GM12875 (cell line): ENCODE results near the gene KCNIP1.

ENCODE experiments used
- H3K4me3 ChIP-seq: one replicate; pipeline ENCODE4 v1.5.1; 2011; ENCODE audit warnings: low read depth, low read length, control low read depth
- CTCF ChIP-seq: IDR thresholded peaks from 2 replicates; pipeline ENCODE4 v1.5.1; 2011; ENCODE audit warnings: low read depth, mild to moderate bottlenecking, control low read depth, inconsistent platforms, low read length, moderate library complexity, borderline replicate concordance; ENCODE audit not compliant: insufficient read depth

KCNIP1 gene

GRCh38 chr5:170570476-170570875 lies 66.7 kb downstream of the KCNIP1 start:
- TF ChIP-seq CTCF = no peak

DNA sequence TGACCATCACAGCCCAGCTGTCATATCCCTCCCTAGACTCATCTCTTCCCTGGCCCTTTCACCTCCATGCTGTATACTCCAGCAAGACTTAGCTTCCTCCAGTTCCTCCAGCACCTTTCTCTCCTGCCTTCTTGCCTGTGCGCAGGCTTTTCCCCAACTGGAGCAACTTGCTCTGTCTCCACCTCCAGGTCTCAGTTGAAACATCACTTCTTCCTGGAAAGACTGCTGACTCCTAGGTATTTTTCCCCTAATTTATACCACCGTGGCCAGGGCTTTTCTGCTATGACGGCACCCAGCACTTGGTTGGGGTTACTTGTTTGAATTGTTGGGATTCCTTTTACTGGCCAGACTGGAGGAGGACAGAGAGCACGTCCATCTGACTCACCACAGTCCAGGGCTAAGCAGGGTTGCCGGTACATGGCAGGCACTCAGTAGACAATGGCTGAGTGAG lies 67.5 kb downstream of the KCNIP1 start:
- no peak overlapping the region for H3K4me3 ChIP-seq
- no peak for TF ChIP-seq CTCF

More at GRCh38 chr5:170570476-170570875, 66.7 kb downstream of the KCNIP1 start:
- H3K4me3 ChIP-seq = no peak overlapping the region

DNA sequence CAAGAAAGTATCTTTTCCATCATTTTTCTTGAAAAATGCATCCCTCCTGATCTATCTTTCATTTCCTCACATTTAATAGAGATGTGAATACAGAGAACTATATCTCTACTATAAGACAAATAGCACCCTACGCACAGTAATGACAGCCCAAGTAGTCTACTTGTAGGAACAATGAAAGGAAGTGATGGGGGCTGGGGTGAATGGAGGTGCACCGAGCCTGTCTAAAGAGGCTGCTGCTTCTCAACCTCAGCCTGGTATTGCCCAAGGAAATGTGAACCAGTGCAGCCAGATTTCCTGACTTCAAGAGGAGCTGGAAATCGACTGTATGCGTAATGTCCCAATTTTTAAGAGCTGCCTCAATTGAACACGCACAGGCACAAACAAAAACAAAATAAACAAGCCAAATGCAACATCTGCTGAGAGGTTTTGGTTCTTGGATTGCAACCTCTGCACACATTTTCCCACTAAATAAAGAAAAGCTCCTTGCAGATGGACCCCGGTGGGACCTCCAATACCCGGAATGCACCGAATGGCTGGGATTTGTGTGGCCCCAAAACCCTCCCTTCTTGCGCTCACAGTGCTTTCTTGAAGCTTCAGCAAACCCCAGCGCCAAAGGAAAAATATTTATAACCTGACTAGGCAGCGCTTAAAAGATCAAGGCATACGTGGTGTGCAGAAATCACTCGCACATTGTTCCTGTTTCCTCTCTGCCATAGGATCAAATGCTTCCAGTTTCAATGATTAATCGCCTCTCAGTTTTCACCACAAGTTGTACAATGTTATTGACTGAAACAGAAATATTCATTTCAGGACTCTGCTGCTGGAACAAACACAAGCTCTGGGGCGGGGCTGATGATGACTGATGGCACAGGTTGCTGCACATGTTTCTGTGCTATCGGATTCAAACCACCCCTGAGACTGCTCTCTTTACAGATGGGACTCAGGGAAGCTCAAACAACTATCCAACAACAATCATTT lies 68.3 kb downstream of the KCNIP1 start:
- H3K4me3 ChIP-seq = no peak overlapping the region
- no peak for TF ChIP-seq CTCF

- no peak overlapping the region for H3K4me3 ChIP-seq
- TF ChIP-seq CTCF = no peak
Observed at GRCh38 chr5:170573114-170573513, 69.3 kb downstream of the KCNIP1 start.

DNA sequence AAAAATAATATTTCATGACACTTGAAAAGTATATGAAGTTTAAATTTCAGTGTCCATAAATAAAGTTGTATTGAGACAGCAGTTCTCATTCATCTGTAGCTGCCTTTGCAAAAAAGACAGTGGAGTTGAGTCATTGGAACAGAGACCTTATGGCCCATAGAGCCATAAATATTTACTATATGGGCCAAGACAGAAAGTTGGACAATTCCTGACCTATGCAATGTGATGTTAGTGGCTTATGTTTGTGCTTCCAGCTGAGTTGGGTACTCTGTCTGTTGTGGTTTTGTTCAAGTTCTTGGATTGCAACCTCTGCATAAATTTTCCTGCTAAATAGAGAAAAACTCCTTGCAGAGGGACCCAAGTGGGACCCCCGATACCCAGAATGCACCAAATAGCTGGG lies 69.8 kb downstream of the KCNIP1 start:
- H3K4me3 ChIP-seq = no peak overlapping the region
- TF ChIP-seq CTCF = no peak

DNA sequence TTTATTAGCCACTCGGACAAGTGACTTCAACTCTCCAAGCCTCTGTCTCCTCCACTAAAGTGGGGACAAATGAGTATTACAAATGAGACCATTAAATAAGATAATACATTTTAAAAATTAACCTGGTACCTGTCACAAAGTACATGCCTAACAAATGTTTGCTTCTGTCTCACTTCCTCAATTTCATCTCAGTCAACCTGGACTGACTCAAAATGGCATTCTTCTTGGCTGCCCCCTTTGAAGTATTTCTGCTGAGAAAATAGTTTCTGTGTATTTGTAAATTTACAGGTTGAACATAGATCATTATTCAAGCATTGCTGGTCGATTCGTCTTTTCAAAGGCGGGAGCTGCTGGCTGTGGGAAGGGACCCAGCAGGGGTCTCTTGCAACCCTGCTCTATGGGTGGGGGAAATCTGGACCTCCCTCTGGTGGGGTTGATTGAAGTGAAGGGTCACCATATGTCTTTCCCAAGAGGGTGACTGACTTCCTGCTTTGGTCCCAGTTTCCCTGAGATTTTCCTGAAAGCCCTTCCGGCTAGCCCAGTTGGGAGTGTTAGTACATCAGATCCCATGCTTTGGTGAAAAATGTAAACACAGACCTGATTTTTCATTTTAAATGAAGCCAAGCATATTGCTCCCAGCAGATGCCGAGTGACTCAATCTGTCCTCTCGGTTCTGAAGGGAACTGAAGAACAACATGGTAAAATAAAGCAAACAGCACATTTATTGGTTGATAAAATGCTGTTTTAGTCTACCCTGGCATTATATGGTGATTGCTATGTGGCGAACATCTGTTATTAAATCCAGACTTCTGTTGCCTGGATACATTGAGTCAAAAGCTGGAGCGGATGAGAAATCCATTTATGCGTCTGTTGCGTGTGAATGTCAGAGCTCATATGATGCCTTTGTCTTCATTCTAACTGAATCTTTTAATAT lies 73.0 kb downstream of the KCNIP1 start:
- no peak overlapping the region for H3K4me3 ChIP-seq
- no peak for TF ChIP-seq CTCF
